ENCODE results near the gene ZBTB34.

ZBTB34 gene

GRCh38 chr9:126880226-126880946, 19.9 kb downstream of the ZBTB34 start:
- H3K27ac ChIP-seq: no peak overlapping the region
- TF ChIP-seq ZFX (IDR thresholded peaks at IDR 0.05) (no peak), CTCF (conservative IDR thresholded peaks at IDR 0.05) (no peak)

- no peak for TF ChIP-seq ZFX (IDR thresholded peaks at IDR 0.05)
- TF ChIP-seq CTCF (conservative IDR thresholded peaks at IDR 0.05): no peak
- H3K27ac ChIP-seq: no peak overlapping the region
These were observed 20.5 kb downstream of the ZBTB34 start for GRCh38 chr9:126880947-126881332.

GRCh38 chr9:126882746-126883145, 22.3 kb downstream of the ZBTB34 start:
- H3K27ac ChIP-seq: no peak overlapping the region
- TF ChIP-seq CTCF (conservative IDR thresholded peaks at IDR 0.05): no peak
- no peak for TF ChIP-seq ZFX (IDR thresholded peaks at IDR 0.05)

- no peak overlapping the region for H3K27ac ChIP-seq
- TF ChIP-seq CTCF (conservative IDR thresholded peaks at IDR 0.05) (no peak), ZFX (IDR thresholded peaks at IDR 0.05) (no peak)
These were observed 23.2 kb downstream of the ZBTB34 start for GRCh38 chr9:126883636-126884035.

- no peak overlapping the region for H3K27ac ChIP-seq
These were observed 24.7 kb downstream of the ZBTB34 start for GRCh38 chr9:126885131-126885641.

GRCh38 chr9:126886034-126886822, 25.8 kb downstream of the ZBTB34 start:
- no peak overlapping the region for H3K27ac ChIP-seq
- TF ChIP-seq CTCF (conservative IDR thresholded peaks at IDR 0.05) (no peak), ZFX (IDR thresholded peaks at IDR 0.05) (no peak)

More at GRCh38 chr9:126885131-126885641, 24.7 kb downstream of the ZBTB34 start:
- TF ChIP-seq ZFX (IDR thresholded peaks at IDR 0.05) (no peak), CTCF (conservative IDR thresholded peaks at IDR 0.05) (no peak)

- TF ChIP-seq ZFX (IDR thresholded peaks at IDR 0.05) (no peak), CTCF (conservative IDR thresholded peaks at IDR 0.05) (no peak)
- H3K27ac ChIP-seq: no peak overlapping the region
These were observed 26.5 kb downstream of the ZBTB34 start for GRCh38 chr9:126886897-126887296.

Data from C4-2B (cell line).